Esophagus (tissue), 2 donors: ENCODE measurements around the gene RHPN2. TPM values are rescaled to one million over a fixed set of nuclear protein-coding genes. Genes with fewer than 3 reads are reported as not detected.
"Not testable (repeated sequence)": the region's sequence is repeated elsewhere in the genome, so short reads cannot be mapped to it uniquely, and the experiment has no call there.

Experiments used
- H3K27ac ChIP-seq, 2 donors: one replicate each; pipeline ENCODE4 v1.5.1; 2013; ENCODE audit warnings: low read depth in 2 of 2, mild to moderate bottlenecking in 2 of 2, inconsistent platforms in 1 of 2, low read length in 1 of 2, moderate library complexity in 1 of 2
- H3K27me3 ChIP-seq, 2 donors: one replicate each; pipeline ENCODE4 v1.6.1; 2013; ENCODE audit warnings: low read length in 2 of 2, control low read depth in 1 of 2, mild to moderate bottlenecking in 1 of 2; ENCODE audit not compliant: insufficient read depth in 2 of 2, control insufficient read depth in 1 of 2
- H3K36me3 ChIP-seq, 2 donors: one replicate each; pipeline ENCODE4 v1.6.1; 2013; ENCODE audit warnings: low read length in 1 of 2; ENCODE audit not compliant: control insufficient read depth in 2 of 2, insufficient read depth in 2 of 2
- H3K4me1 ChIP-seq, 2 donors: one replicate each; pipeline ENCODE4 v1.6.1; 2013; ENCODE audit warnings: low read length in 1 of 2; ENCODE audit not compliant: control insufficient read depth in 2 of 2, insufficient read depth in 2 of 2
- H3K4me3 ChIP-seq, 2 donors: one replicate each; pipeline ENCODE4 v1.5.1; 2013; ENCODE audit warnings: low read length in 2 of 2, mild to moderate bottlenecking in 2 of 2, low read depth in 1 of 2, moderate library complexity in 1 of 2
- H3K9me3 ChIP-seq, 2 donors: one replicate each; pipeline ENCODE4 v1.6.1; 2013; ENCODE audit warnings: mild to moderate bottlenecking in 2 of 2, low read depth in 1 of 2, low read length in 1 of 2, moderate library complexity in 1 of 2; ENCODE audit not compliant: control insufficient read depth in 2 of 2, insufficient read depth in 1 of 2
- WGBS, 2 donors: extraction: QIAGEN DNeasy Blood & Tissue Kit; methylation state at CpG; one replicate each; pipeline ENCODE4 v1.1.7; 2013; 5-methylcytosine and 5-hydroxymethylcytosine counted together
- polyA plus RNA-seq, 2 donors: library from polyadenylated mRNA; stranded (reverse); fragments of 200-250 nt; gene quantifications; one replicate each; pipeline ENCODE4 v1.2.3, GENCODE V29; 2013
- donor health status: healthy with polysubstance abuse.
- donor health status: Bipolar disorder and iron deficiency.

RHPN2 gene
- polyA plus RNA-seq, 2 donors: 0.26 to 0.76 TPM

DNA sequence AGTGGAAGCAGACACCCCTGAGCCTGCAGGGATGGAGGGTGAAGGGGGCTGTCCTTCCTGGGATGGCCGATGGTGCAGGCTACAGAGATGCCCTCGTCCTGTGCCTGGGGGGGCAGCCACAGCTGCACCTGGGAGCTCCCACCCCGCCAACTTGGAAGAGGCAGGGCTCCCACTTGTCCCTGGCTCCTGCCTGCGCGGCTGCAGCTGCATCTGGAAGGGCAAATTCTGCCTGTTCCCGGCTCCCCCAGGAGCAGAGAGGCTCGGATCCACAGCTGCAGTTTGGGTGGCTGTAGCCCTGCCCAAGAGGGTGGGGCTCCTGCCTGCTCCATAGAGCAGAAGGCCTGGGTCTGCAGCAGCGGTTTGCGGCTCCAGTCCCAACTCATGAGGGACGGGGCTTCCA is 95.1 kb downstream of the RHPN2 start:
- 88 to 95% methylated on average over 8 to 10 of the region's 10 CpGs for WGBS, 2 donors
- peaks cover 0 to 2% of the 10 kb centered on the region in 2 donors for H3K36me3 ChIP-seq
- H3K9me3 ChIP-seq: no peaks in the 10 kb centered on the region

DNA sequence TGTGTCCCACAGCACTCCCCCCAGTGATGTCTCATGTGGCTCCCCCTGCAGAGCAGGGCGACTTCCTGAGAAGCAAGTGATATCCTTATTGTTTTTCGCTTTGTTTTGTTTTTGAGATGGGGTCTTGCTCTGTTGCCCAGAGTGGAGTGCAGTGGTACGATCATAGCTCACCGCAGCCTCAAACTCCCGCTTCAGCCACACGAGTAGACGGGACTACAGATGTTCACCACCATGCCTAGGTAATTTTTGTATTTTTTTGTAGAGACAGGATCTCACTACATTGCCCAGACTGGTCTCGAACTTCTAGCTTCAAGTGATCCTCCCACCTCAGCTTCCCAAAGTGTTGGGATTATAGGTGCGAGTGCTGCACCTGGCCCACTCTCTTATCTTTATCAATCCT is 97.9 kb downstream of the RHPN2 start:
- Histone ChIP-seq H3K4me1 (peaks cover 0 to 4% of the 10 kb centered on the region in 2 donors), H3K27ac (no peak overlapping the region), H3K4me3 (no peak overlapping the region), H3K9me3 (no peaks in the 10 kb centered on the region), H3K27me3 (no peaks in the 10 kb centered on the region), H3K36me3 (peaks cover 0 to 2% of the 10 kb centered on the region in 2 donors)
- WGBS, 2 donors: 96% methylated on average over 9 of the region's 9 CpGs

More for the DNA sequence above, 95.1 kb downstream of the RHPN2 start:
- Histone ChIP-seq H3K27me3 (no peaks in the 10 kb centered on the region), H3K4me1 (peaks cover 0 to 4% of the 10 kb centered on the region in 2 donors), H3K27ac (no peak overlapping the region), H3K4me3 (no peak overlapping the region)

DNA sequence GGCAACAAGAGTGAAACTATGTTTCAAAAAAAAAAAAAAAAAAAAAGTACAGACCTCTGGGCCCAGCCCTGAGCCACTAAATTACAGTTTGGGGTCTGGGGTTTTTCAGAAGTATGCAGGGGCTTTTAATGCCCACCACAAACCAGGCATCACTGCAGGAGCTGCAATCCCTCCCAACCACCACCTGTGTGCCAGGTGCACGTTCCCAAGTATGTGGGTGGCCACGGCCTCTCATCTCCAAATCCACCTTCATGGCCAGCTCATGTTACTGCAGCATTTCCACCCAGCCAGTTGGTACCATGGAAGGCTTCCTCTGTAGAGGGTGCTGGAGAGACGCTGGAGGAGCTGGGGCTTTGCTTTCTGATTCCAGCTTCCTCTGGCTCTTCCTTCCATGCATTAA is 119.4 kb downstream of the RHPN2 start:
- 55 to 71% methylated on average over 3 of the region's 3 CpGs for WGBS, 2 donors
- H3K4me3 ChIP-seq: no peak overlapping the region
- peaks cover 14 to 29% of the 10 kb centered on the region in 2 donors for H3K36me3 ChIP-seq
- no peaks in the 10 kb centered on the region for H3K4me1 ChIP-seq
- no peak overlapping the region for H3K27ac ChIP-seq
- no peaks in the 10 kb centered on the region for H3K27me3 ChIP-seq
- H3K9me3 ChIP-seq: no peaks in the 10 kb centered on the region

DNA sequence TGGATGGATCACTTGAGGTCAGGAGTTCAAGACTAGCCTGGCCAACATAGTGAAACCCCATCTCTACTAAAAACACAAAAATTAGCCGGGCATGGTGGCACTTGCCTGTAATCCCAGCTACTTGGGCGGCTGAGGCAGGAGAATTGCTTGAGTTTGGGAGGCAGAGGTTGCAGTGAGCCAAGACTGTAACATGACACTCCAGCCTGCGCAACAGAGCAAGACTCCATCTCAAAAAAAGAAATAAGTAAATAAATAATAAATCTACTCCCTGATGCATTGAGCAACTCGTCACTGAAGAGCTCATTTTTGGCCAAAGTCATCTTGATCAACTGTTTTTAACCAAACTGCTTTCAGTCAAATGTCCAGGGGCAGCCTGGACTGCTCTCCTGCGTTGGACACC is 123.4 kb downstream of the RHPN2 start:
- WGBS, 2 donors: 94 to 97% methylated on average over 5 of the region's 5 CpGs
- peaks cover 11 to 25% of the 10 kb centered on the region in 2 donors for H3K36me3 ChIP-seq

DNA sequence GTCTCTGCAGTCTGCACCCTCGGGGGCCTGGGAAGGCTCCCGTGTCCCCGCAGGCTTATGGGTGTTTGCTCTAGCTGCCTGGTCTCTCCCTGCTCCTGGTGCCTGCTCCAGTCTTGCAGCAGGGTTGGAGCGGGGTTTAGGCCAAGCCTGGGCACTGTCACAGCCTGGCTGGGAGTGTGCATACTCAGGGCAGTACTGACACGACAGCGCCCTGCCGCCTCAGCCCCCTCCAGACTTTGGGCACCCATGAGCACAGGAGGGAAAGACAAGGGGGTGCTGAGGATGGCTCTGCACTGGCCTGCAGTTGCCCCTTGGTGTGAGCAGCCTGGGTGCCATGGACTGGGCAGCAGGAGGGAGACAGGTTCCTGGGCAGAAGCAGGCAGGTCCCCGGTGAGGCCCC is 128.6 kb downstream of the RHPN2 start:
- Histone ChIP-seq H3K27me3 (no peaks in the 10 kb centered on the region), H3K4me1 (no peaks in the 10 kb centered on the region), H3K4me3 (no peak overlapping the region), H3K36me3 (peaks cover 8 to 25% of the 10 kb centered on the region in 2 donors), H3K9me3 (no peaks in the 10 kb centered on the region), H3K27ac (no peak overlapping the region)
- WGBS, 2 donors: 91 to 95% methylated on average over 8 of the region's 8 CpGs

More for the DNA sequence above, 123.4 kb downstream of the RHPN2 start:
- H3K4me3 ChIP-seq, H3K27ac ChIP-seq, H3K9me3 ChIP-seq, H3K4me1 ChIP-seq, H3K27me3 ChIP-seq: not testable (repeated sequence)

GRCh38 chr19:32935629-32936028 is 129.1 kb downstream of the RHPN2 start:
- H3K27me3 ChIP-seq: no peaks in the 10 kb centered on the region
- H3K4me3 ChIP-seq: no peak overlapping the region
- H3K36me3 ChIP-seq: peaks cover 8 to 28% of the 10 kb centered on the region in 2 donors
- no peaks in the 10 kb centered on the region for H3K4me1 ChIP-seq
- H3K9me3 ChIP-seq: no peaks in the 10 kb centered on the region
- WGBS, 2 donors: 89 to 95% methylated on average over 9 of the region's 9 CpGs
- no peak overlapping the region for H3K27ac ChIP-seq

DNA sequence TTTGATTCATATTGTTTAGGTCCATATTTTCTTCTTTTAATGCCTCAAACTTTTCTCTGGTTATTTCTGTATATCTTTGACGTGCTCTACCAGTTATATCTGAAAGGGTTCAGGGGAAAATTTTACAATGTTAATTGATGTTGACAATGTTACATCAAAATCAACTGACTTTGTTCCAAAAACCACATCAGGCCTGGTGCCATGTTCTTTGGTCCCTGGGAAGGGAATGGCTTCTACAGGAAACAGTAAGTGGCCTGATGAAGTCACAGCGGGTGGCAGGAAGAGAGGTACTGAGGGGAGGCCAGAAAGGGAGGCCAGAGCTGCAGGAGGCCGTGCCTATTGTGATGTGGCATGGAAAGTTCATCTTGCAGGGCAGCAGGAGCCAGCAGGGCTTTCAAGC is 131.1 kb downstream of the RHPN2 start:
- H3K27me3 ChIP-seq: no peaks in the 10 kb centered on the region
- H3K36me3 ChIP-seq: peaks cover 14 to 31% of the 10 kb centered on the region in 2 donors
- WGBS, 2 donors: 94% methylated on average over 3 of the region's 3 CpGs
- H3K9me3 ChIP-seq: no peaks in the 10 kb centered on the region
- no peak overlapping the region for H3K4me3 ChIP-seq
- H3K4me1 ChIP-seq: no peaks in the 10 kb centered on the region
- H3K27ac ChIP-seq: no peak overlapping the region

GRCh38 chr19:32930567-32930966 is 134.1 kb downstream of the RHPN2 start:
- Histone ChIP-seq H3K4me3 (no peak overlapping the region), H3K27ac (no peak overlapping the region), H3K4me1 (no peaks in the 10 kb centered on the region), H3K9me3 (peaks cover 0 to 3% of the 10 kb centered on the region in 2 donors), H3K27me3 (no peaks in the 10 kb centered on the region), H3K36me3 (peaks cover 9 to 18% of the 10 kb centered on the region in 2 donors)
- WGBS, 2 donors: 92 to 99% methylated on average over 8 of the region's 8 CpGs

GRCh38 chr19:32928806-32929205 is 135.9 kb downstream of the RHPN2 start:
- peaks cover 9 to 20% of the 10 kb centered on the region in 2 donors for H3K36me3 ChIP-seq
- peaks cover 0 to 3% of the 10 kb centered on the region in 2 donors for H3K9me3 ChIP-seq
- no peak overlapping the region for H3K27ac ChIP-seq
- no peak overlapping the region for H3K4me3 ChIP-seq
- 80 to 81% methylated on average over 2 of the region's 2 CpGs for WGBS, 2 donors
- no peaks in the 10 kb centered on the region for H3K4me1 ChIP-seq
- no peaks in the 10 kb centered on the region for H3K27me3 ChIP-seq
